SK-N-SH (cell line): ENCODE data around the gene PHACTR3. TPM values are rescaled to one million over a fixed set of nuclear protein-coding genes. Genes with fewer than 3 reads are reported as not detected.

Experiments used
- CTCF ChIA-PET: fragments of 300-600, 350-600 bp; formaldehyde crosslinking; extraction: SDS; loops from one replicate; lab custom pipeline; 2021; lab: Yijun Ruan, JAX
- POLR2A ChIA-PET: fragments of 350-600 bp; sonication (Branson Sonifier 250); formaldehyde crosslinking; extraction: SDS; loops from one replicate; lab custom pipeline; 2020; ENCODE audit warnings: antibody characterized with exemption, inconsistent platforms; lab: Yijun Ruan, JAX
- DNase-seq: peaks from one replicate; pipeline ENCODE4 v3.0.0; 2012
- H2AFZ ChIP-seq: fragments of 200-600 bp; sonication (generic); 2 replicates; pipeline ENCODE4 v1.8.1; 2016; ENCODE audit warnings: antibody characterized with exemption, mild to moderate bottlenecking, low read depth
- H3F3A ChIP-seq: fragments of 200-600 bp; sonication (generic); replicated peaks from 2 replicates; pipeline ENCODE3; 2016; ENCODE audit warnings: antibody characterized with exemption, mild to moderate bottlenecking; ENCODE audit not compliant: insufficient read depth
- H3K27ac ChIP-seq, 2 experiments: fragments of 200-500 bp in 1 of 2; fragments of 200-600 bp in 1 of 2; sonication (Bioruptor generic) in 1 of 2; sonication (generic), shearing (Covaris generic) in 1 of 2; 2 replicates each; pipeline versions ENCODE4 v1.5.1 to v1.6.1; 2014 to 2016; ENCODE audit warnings: low read depth in 2 of 2, inconsistent platforms in 1 of 2, low read length in 1 of 2, mild to moderate bottlenecking in 1 of 2, mixed read lengths in 1 of 2
- H3K27me3 ChIP-seq: fragments of 200-600 bp; sonication (generic), shearing (Covaris generic); 2 replicates; pipeline ENCODE4 v1.6.1; 2016; ENCODE audit warnings: mixed run types; ENCODE audit not compliant: insufficient read depth
- H3K36me3 ChIP-seq, 2 experiments: fragments of 200-500 bp in 1 of 2; fragments of 200-600 bp in 1 of 2; sonication (Bioruptor generic) in 1 of 2; sonication (generic) in 1 of 2; replicated peaks in 1 of 2; 2 replicates each; pipeline versions ENCODE3 to v1.5.1; 2014 to 2016; ENCODE audit warnings: low read length in 1 of 2, mild to moderate bottlenecking in 1 of 2; ENCODE audit not compliant: insufficient read depth in 2 of 2, control insufficient read depth in 1 of 2
- H3K4me1 ChIP-seq, 2 experiments: fragments of 200-500 bp in 1 of 2; fragments of 200-600 bp in 1 of 2; sonication (Bioruptor generic) in 1 of 2; sonication (generic), shearing (Covaris generic) in 1 of 2; 2 replicates each; pipeline versions ENCODE4 v1.5.1 to v1.6.1; 2014 to 2016; ENCODE audit warnings: low read depth in 1 of 2, low read length in 1 of 2, mixed run types in 1 of 2; ENCODE audit not compliant: insufficient read depth in 2 of 2, control insufficient read depth in 1 of 2
- H3K4me2 ChIP-seq: fragments of 200-600 bp; sonication (generic), shearing (Covaris generic); 2 replicates; pipeline ENCODE4 v1.6.1; 2017; ENCODE audit warnings: mixed run types
- H3K4me3 ChIP-seq, 2 experiments: fragments of 200-500 bp in 1 of 2; fragments of 200-600 bp in 1 of 2; sonication (Bioruptor generic) in 1 of 2; sonication (generic), shearing (Covaris generic) in 1 of 2; 2 replicates each; pipeline versions ENCODE4 v1.5.1 to v1.8.1; 2014 to 2016; ENCODE audit warnings: low read depth in 2 of 2, inconsistent platforms in 1 of 2, low read length in 1 of 2, mild to moderate bottlenecking in 1 of 2, mixed read lengths in 1 of 2, moderate library complexity in 1 of 2
- H3K79me2 ChIP-seq: fragments of 200-600 bp; sonication (generic); 2 replicates; pipeline ENCODE4 v1.8.1; 2017; ENCODE audit warnings: mild to moderate bottlenecking; ENCODE audit not compliant: insufficient read depth
- H3K9ac ChIP-seq: fragments of 200-600 bp; sonication (generic); 2 replicates; pipeline ENCODE4 v1.6.1; 2017; ENCODE audit warnings: mixed run types
- H3K9me2 ChIP-seq: fragments of 200-600 bp; sonication (generic); 2 replicates; pipeline ENCODE4 v1.6.1; 2017; ENCODE audit warnings: mixed run types
- H3K9me3 ChIP-seq: fragments of 200-600 bp; sonication (generic); 2 replicates; pipeline ENCODE4 v1.6.1; 2017; ENCODE audit warnings: mixed run types, mild to moderate bottlenecking, moderate library complexity
- H4K20me1 ChIP-seq: fragments of 200-600 bp; sonication (generic); 2 replicates; pipeline ENCODE4 v1.6.1; 2017; ENCODE audit warnings: mild to moderate bottlenecking, mixed run types; ENCODE audit not compliant: insufficient read depth
- FOSL2 ChIP-seq: IDR thresholded peaks from 2 replicates; pipeline ENCODE4 v1.4.0; 2012; ENCODE audit warnings: low read depth, mild to moderate bottlenecking, moderate library complexity, borderline replicate concordance
- GATA2 ChIP-seq: sonication (generic); formaldehyde crosslinking; IDR thresholded peaks from 2 replicates; pipeline ENCODE4 v1.5.0; 2020; ENCODE audit warnings: mild to moderate bottlenecking, missing genetic modification reagents
- JUND ChIP-seq: IDR thresholded peaks from 2 replicates; pipeline ENCODE4 v1.4.0; 2012
- NRF1 ChIP-seq: IDR thresholded peaks from 2 replicates; pipeline ENCODE4 v1.6.1; 2012; ENCODE audit warnings: low read depth, mild to moderate bottlenecking, low read length
- POLR2AphosphoS5 ChIP-seq: IDR thresholded peaks from 2 replicates; pipeline ENCODE4 v1.6.1; 2012; ENCODE audit warnings: low read depth, low read length
- RAD21 ChIP-seq: IDR thresholded peaks from 2 replicates; pipeline ENCODE4 v1.6.1; 2012; ENCODE audit warnings: mild to moderate bottlenecking, low read length
- RFX5 ChIP-seq: IDR thresholded peaks from 2 replicates; pipeline ENCODE4 v1.6.1; 2012; ENCODE audit warnings: mild to moderate bottlenecking, improper control_type of control experiment, low read length
- SIN3A ChIP-seq: IDR thresholded peaks from 2 replicates; pipeline ENCODE4 v1.6.1; 2012; ENCODE audit warnings: low read depth, mild to moderate bottlenecking, low read length, moderate library complexity, borderline replicate concordance
- SMC3 ChIP-seq: IDR thresholded peaks from 2 replicates; pipeline ENCODE4 v1.6.1; 2012; ENCODE audit warnings: low read depth, low read length, improper control_type of control experiment
- TAF1 ChIP-seq: IDR thresholded peaks from 2 replicates; pipeline ENCODE4 v1.6.1; 2012; ENCODE audit warnings: low read depth, mild to moderate bottlenecking, low read length, moderate library complexity, borderline replicate concordance
- TEAD4 ChIP-seq: IDR thresholded peaks from 2 replicates; pipeline ENCODE4 v1.4.0; 2012; ENCODE audit warnings: mild to moderate bottlenecking, borderline replicate concordance; ENCODE audit not compliant: insufficient read depth
- YY1 ChIP-seq: IDR thresholded peaks from 2 replicates; pipeline ENCODE4 v1.4.0; 2012; ENCODE audit warnings: low read depth, mild to moderate bottlenecking
- WGBS: methylation state at CpG from one replicate; pipeline ENCODE4 v1.1.6; 2017; ENCODE audit warnings: low lambda C conversion rate; 5-methylcytosine and 5-hydroxymethylcytosine counted together
- polyA plus RNA-seq, 3 experiments: library from polyadenylated mRNA; depleted of rRNA; stranded (reverse); fragments of >200 nt; gene quantifications; 2 replicates each; pipeline ENCODE4 v1.2.3, GENCODE V29; 2012
- TF ChIP-seq, protein P1 (sequence below): IDR thresholded peaks from 2 replicates; pipeline ENCODE4; 2012
- TF ChIP-seq, protein P2 (sequence below): IDR thresholded peaks from 2 replicates; pipeline ENCODE4 v1.4.0; 2012; ENCODE audit warnings: low read depth, borderline replicate concordance

PHACTR3 gene
- polyA plus RNA-seq, 1 of the 3 experiments (the other 2 are of a cell fraction): 0.10 TPM

DNA sequence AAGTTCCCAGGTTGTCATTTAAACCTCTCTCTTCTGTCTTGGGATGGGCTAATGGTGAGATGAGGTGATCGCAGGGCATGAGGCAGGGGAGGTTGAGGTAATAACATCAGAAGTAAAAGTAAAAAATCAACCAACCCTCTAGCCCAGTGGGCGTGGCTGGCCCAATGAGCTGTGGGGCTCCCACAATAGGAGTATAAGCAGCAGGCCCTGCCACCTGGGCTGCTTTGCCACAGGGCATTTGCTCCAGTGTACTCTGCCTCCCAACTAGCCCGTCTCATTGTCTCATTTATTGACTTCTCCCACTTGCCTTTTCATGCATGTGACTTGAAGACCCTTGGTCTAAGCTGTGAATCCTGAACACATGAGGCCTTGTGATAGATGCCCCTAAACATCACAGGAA is 62.8 kb downstream of the PHACTR3 start:
- no peaks in the 10 kb centered on the region for H4K20me1 ChIP-seq
- H3K4me2 ChIP-seq: no peak overlapping the region
- TF ChIP-seq TEAD4: no peak
- TF ChIP-seq, protein P1, sequence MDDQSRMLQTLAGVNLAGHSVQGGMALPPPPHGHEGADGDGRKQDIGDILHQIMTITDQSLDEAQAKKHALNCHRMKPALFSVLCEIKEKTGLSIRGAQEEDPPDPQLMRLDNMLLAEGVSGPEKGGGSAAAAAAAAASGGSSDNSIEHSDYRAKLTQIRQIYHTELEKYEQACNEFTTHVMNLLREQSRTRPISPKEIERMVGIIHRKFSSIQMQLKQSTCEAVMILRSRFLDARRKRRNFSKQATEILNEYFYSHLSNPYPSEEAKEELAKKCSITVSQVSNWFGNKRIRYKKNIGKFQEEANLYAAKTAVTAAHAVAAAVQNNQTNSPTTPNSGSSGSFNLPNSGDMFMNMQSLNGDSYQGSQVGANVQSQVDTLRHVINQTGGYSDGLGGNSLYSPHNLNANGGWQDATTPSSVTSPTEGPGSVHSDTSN: no peak
- TF ChIP-seq, protein P2, sequence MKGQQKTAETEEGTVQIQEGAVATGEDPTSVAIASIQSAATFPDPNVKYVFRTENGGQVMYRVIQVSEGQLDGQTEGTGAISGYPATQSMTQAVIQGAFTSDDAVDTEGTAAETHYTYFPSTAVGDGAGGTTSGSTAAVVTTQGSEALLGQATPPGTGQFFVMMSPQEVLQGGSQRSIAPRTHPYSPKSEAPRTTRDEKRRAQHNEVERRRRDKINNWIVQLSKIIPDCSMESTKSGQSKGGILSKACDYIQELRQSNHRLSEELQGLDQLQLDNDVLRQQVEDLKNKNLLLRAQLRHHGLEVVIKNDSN: no peak
- no peak for TF ChIP-seq POLR2AphosphoS5
- no peak for TF ChIP-seq TAF1
- TF ChIP-seq SIN3A: no peak
- TF ChIP-seq RFX5: no peak
- TF ChIP-seq FOSL2: no peak
- no peaks in the 10 kb centered on the region for H3K9me2 ChIP-seq
- H3K9me3 ChIP-seq: no peaks in the 10 kb centered on the region
- no peak overlapping the region for H3K4me3 ChIP-seq
- no peak overlapping the region for H3K9ac ChIP-seq
- no peak for DNase-seq
- 25% methylated on average over 3 of the region's 3 CpGs for WGBS
- no peaks in the 10 kb centered on the region for H3F3A ChIP-seq
- peaks cover 0 to 3% of the 10 kb centered on the region in 2 experiments; a peak in 1 of 4 replicates for H3K4me1 ChIP-seq
- CTCF ChIA-PET: no interaction called here
- H2AFZ ChIP-seq: no peak overlapping the region
- H3K36me3 ChIP-seq: no peaks in the 10 kb centered on the region
- H3K79me2 ChIP-seq: no peaks in the 10 kb centered on the region
- no peaks in the 10 kb centered on the region for H3K27me3 ChIP-seq
- POLR2A ChIA-PET: no interaction called here
- no peak overlapping the region for H3K27ac ChIP-seq

DNA sequence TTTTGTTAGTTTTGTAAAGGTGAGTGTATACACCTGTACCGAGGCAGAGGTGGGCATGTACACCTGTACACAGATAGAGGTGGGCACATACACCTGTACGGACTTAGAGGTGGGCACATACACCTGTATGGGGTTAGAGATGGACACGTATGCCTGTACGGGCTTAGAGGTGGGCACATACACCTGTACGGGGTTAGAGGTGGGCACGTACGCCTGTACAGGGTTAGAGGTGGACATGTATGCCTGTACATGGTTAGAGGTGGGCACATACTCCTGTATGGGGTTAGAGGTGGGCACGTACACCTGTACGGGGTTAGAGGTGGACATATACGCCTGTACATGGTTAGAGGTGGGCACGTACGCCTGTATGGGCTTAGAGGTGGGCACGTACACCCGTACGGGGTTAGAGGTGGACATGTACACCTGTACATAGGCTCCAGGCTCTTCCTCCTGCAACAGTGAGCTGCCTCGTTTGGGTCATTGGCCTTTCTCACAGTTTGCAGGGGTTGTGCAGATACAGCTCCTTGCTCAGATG is 63.7 kb downstream of the PHACTR3 start:
- Histone ChIP-seq H3K36me3 (no peaks in the 10 kb centered on the region), H3K27me3 (no peaks in the 10 kb centered on the region), H3F3A (no peaks in the 10 kb centered on the region), H2AFZ (no peak overlapping the region), H3K9me2 (no peaks in the 10 kb centered on the region), H3K4me3 (no peak overlapping the region), H3K9ac (no peak overlapping the region), H3K27ac (no peak overlapping the region), H4K20me1 (no peaks in the 10 kb centered on the region), H3K9me3 (no peaks in the 10 kb centered on the region), H3K4me2 (no peak overlapping the region), H3K4me1 (peaks cover 0 to 3% of the 10 kb centered on the region in 2 experiments; a peak in 1 of 4 replicates), H3K79me2 (no peaks in the 10 kb centered on the region)
- CTCF ChIA-PET: no interaction called here
- POLR2A ChIA-PET: no interaction called here
- no peak for DNase-seq
- TF ChIP-seq NRF1 (no peak), TEAD4 (no peak), SMC3 (no peak), JUND (no peak), TAF1 (no peak), YY1 (no peak), RAD21 (no peak), GATA2 (CRISPR knock-in tag) (no peak)
- 33% methylated on average over 16 of the region's 16 CpGs for WGBS
